H9 (cell line): ENCODE results near the gene KIAA1614. TPM values are rescaled to one million over a fixed set of nuclear protein-coding genes. Genes with fewer than 3 reads are reported as not detected.

Experiments used
- DNase-seq: peaks from one replicate; pipeline ENCODE4 v3.0.0-alpha.2; 2017
- H2AFZ ChIP-seq: one replicate; pipeline ENCODE4 v1.6.1; 2013; ENCODE audit warnings: mild to moderate bottlenecking, low read length, control low read depth, moderate library complexity
- H2AK5ac ChIP-seq: 2 replicates; pipeline ENCODE4 v1.6.1; 2013; ENCODE audit warnings: low read length, control low read depth, mixed read lengths; ENCODE audit not compliant: insufficient read length
- H2BK120ac ChIP-seq: one replicate; pipeline ENCODE4 v1.6.1; 2013; ENCODE audit warnings: low read depth, mild to moderate bottlenecking, low read length, control low read depth, inconsistent platforms; ENCODE audit not compliant: poor library complexity, severe bottlenecking
- H2BK12ac ChIP-seq: 2 replicates; pipeline ENCODE4 v1.6.1; 2013; ENCODE audit warnings: low read length, control low read depth, mixed read lengths, low read depth; ENCODE audit not compliant: insufficient read length
- H2BK15ac ChIP-seq: 2 replicates; pipeline ENCODE4 v1.6.1; 2013; ENCODE audit warnings: low read depth, low read length, control low read depth
- H2BK20ac ChIP-seq: one replicate; pipeline ENCODE4 v1.6.1; 2013; ENCODE audit warnings: low read depth, mild to moderate bottlenecking, low read length, control low read depth, inconsistent platforms; ENCODE audit not compliant: poor library complexity, severe bottlenecking
- H2BK5ac ChIP-seq: 2 replicates; pipeline ENCODE4 v1.6.1; 2013; ENCODE audit warnings: low read length, control low read depth, mixed read lengths; ENCODE audit not compliant: insufficient read length
- H3K14ac ChIP-seq: 2 replicates; pipeline ENCODE4 v1.6.1; 2013; ENCODE audit warnings: low read length, control low read depth; ENCODE audit not compliant: insufficient read depth
- H3K18ac ChIP-seq: 2 replicates; pipeline ENCODE4 v1.6.1; 2013; ENCODE audit warnings: low read depth, mild to moderate bottlenecking, mixed read lengths, low read length, control low read depth; ENCODE audit not compliant: insufficient read length
- H3K23ac ChIP-seq: 2 replicates; pipeline ENCODE4 v1.6.1; 2013; ENCODE audit warnings: low read length, control low read depth, mixed read lengths, low read depth; ENCODE audit not compliant: insufficient read length
- H3K23me2 ChIP-seq: 2 replicates; pipeline ENCODE4 v1.6.1; 2013; ENCODE audit warnings: low read depth, mild to moderate bottlenecking, mixed read lengths, low read length, control low read depth; ENCODE audit not compliant: insufficient read length, poor library complexity, severe bottlenecking
- H3K27ac ChIP-seq: 2 replicates; pipeline ENCODE4 v1.5.1; 2013; ENCODE audit warnings: low read length, control low read depth, mixed read lengths, low read depth; ENCODE audit not compliant: insufficient read length
- H3K27me3 ChIP-seq: 2 replicates; pipeline ENCODE4 v1.6.1; 2013; ENCODE audit warnings: low read length, control low read depth, inconsistent platforms; ENCODE audit not compliant: insufficient read depth
- H3K4ac ChIP-seq: 2 replicates; pipeline ENCODE4 v1.6.1; 2013; ENCODE audit warnings: low read depth, mild to moderate bottlenecking, control low read depth, inconsistent platforms, low read length, moderate library complexity
- H3K4me1 ChIP-seq: 2 replicates; pipeline ENCODE4 v1.6.1; 2013; ENCODE audit warnings: low read length, control low read depth, inconsistent platforms; ENCODE audit not compliant: insufficient read depth
- H3K4me2 ChIP-seq: 2 replicates; pipeline ENCODE4 v1.6.1; 2013; ENCODE audit warnings: low read length, control low read depth, mixed read lengths; ENCODE audit not compliant: insufficient read length, insufficient read depth
- H3K56ac ChIP-seq: 2 replicates; pipeline ENCODE4 v1.6.1; 2013; ENCODE audit warnings: low read depth, mild to moderate bottlenecking, mixed read lengths, low read length, control low read depth; ENCODE audit not compliant: insufficient read length
- H3K79me1 ChIP-seq: 2 replicates; pipeline ENCODE4 v1.6.1; 2013; ENCODE audit warnings: low read depth, mild to moderate bottlenecking, moderate library complexity, low read length, control low read depth, inconsistent platforms; ENCODE audit not compliant: insufficient read depth, poor library complexity, severe bottlenecking
- H3K79me2 ChIP-seq: 2 replicates; pipeline ENCODE4 v1.6.1; 2013; ENCODE audit warnings: low read length, control low read depth, inconsistent platforms; ENCODE audit not compliant: insufficient read depth
- H3K9ac ChIP-seq: 2 replicates; pipeline ENCODE4 v1.6.1; 2013; ENCODE audit warnings: low read length, control low read depth, mixed read lengths; ENCODE audit not compliant: insufficient read length; ENCODE audit errors: extremely low read depth
- H3K9me3 ChIP-seq: one replicate; pipeline ENCODE4 v1.6.1; 2013; ENCODE audit warnings: low read depth, low read length, inconsistent platforms; ENCODE audit not compliant: control insufficient read depth
- H3T11ph ChIP-seq: one replicate; pipeline ENCODE4 v1.6.1; 2013; ENCODE audit warnings: mild to moderate bottlenecking, low read length, control low read depth, inconsistent platforms
- H4K20me1 ChIP-seq: one replicate; pipeline ENCODE4 v1.6.1; 2013; ENCODE audit not compliant: control insufficient read depth, insufficient read length, insufficient read depth
- H4K5ac ChIP-seq: 2 replicates; pipeline ENCODE4 v1.6.1; 2013; ENCODE audit warnings: low read depth, mild to moderate bottlenecking, mixed read lengths, low read length, control low read depth; ENCODE audit not compliant: insufficient read length
- H4K8ac ChIP-seq: replicated peaks from 2 replicates; pipeline ENCODE4 v1.6.1; 2013; ENCODE audit warnings: low read length, control low read depth, mixed read lengths, low read depth; ENCODE audit not compliant: insufficient read length
- H4K91ac ChIP-seq: 2 replicates; pipeline ENCODE4 v1.6.1; 2013; ENCODE audit warnings: low read depth, mild to moderate bottlenecking, moderate library complexity, mixed read lengths, low read length, control low read depth; ENCODE audit not compliant: insufficient read length
- H3K27ac Mint-ChIP-seq, 3 experiments: 2 replicates in 2 of 3; 3 replicates in 1 of 3; pipeline ENCODE4 v1.8.0; 2020 to 2021; ENCODE audit warnings: mixed read lengths in 3 of 3, mild to moderate bottlenecking in 1 of 3, moderate library complexity in 1 of 3
- H3K27me3 Mint-ChIP-seq: 2 replicates; pipeline ENCODE4 v1.8.0; 2021; ENCODE audit warnings: low read depth, mild to moderate bottlenecking, moderate library complexity, mixed read lengths
- H3K36me3 Mint-ChIP-seq, 3 experiments: 2 replicates in 2 of 3; 3 replicates in 1 of 3; pipeline ENCODE4 v1.8.0; 2020 to 2021; ENCODE audit warnings: low read depth in 3 of 3, mixed read lengths in 3 of 3; ENCODE audit not compliant: insufficient read depth in 1 of 3
- H3K4me1 Mint-ChIP-seq, 2 experiments: 2 replicates each; pipeline ENCODE4 v1.8.0; 2020; ENCODE audit warnings: mixed read lengths in 2 of 2
- H3K4me3 Mint-ChIP-seq, 2 experiments: 2 replicates in 1 of 2; 3 replicates in 1 of 2; pipeline ENCODE4 v1.8.0; 2020 to 2021; ENCODE audit warnings: mild to moderate bottlenecking in 2 of 2, mixed read lengths in 2 of 2, moderate library complexity in 1 of 2
- H3K9me3 Mint-ChIP-seq, 2 experiments: 2 replicates in 1 of 2; 3 replicates in 1 of 2; pipeline ENCODE4 v1.8.0; 2020; ENCODE audit warnings: mild to moderate bottlenecking in 2 of 2, mixed read lengths in 2 of 2, moderate library complexity in 1 of 2
- WGBS: extraction: QIAGEN DNeasy Blood & Tissue Kit; methylation state at CpG from one replicate; pipeline ENCODE4 v1.1.7; 2013; ENCODE audit warnings: missing lambda C conversion rate, low lambda C conversion rate, mixed read lengths; ENCODE audit not compliant: insufficient read length; ENCODE audit errors: extremely low coverage; 5-methylcytosine and 5-hydroxymethylcytosine counted together
- total RNA-seq: library from RNA; stranded (reverse); gene quantifications from 2 replicates; pipeline ENCODE4 v1.2.1, GENCODE V29; 2021
- TF ChIP-seq, protein P1 (sequence below): fragments of 200-600 bp; sonication (generic); conservative IDR thresholded peaks from 3 replicates; pipeline ENCODE4 v1.8.0; 2021; ENCODE audit warnings: antibody characterized with exemption, mild to moderate bottlenecking

The KIAA1614 gene
- total RNA-seq, 1 experiment from 2014 or later = 1.3 TPM

DNA sequence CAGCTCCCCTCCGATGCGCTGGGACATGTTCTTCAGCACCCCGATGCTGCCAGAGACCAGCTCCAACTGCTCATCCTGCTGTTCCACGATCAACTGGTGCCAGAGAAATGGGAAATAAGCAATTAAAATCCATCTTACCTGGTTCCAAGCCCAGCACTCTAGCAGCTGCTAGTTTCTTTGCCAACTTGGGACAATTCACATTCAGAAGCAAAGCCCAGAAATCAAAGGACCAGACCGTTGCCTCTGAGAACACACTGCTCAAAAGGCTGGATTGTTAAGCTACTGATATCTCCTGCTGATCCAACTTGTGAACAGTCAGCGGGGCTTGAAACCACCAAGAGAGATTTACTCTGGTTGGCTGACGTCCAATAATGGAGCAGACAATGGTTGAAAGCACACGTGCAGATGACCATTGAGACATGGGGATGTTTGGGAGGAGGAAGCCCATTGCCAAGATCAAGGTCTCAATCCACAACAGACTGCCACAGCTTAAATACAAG is 75.6 kb downstream of the KIAA1614 start:
- no peak for DNase-seq
- TF ChIP-seq, protein P1, sequence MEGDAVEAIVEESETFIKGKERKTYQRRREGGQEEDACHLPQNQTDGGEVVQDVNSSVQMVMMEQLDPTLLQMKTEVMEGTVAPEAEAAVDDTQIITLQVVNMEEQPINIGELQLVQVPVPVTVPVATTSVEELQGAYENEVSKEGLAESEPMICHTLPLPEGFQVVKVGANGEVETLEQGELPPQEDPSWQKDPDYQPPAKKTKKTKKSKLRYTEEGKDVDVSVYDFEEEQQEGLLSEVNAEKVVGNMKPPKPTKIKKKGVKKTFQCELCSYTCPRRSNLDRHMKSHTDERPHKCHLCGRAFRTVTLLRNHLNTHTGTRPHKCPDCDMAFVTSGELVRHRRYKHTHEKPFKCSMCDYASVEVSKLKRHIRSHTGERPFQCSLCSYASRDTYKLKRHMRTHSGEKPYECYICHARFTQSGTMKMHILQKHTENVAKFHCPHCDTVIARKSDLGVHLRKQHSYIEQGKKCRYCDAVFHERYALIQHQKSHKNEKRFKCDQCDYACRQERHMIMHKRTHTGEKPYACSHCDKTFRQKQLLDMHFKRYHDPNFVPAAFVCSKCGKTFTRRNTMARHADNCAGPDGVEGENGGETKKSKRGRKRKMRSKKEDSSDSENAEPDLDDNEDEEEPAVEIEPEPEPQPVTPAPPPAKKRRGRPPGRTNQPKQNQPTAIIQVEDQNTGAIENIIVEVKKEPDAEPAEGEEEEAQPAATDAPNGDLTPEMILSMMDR = no peak
- H3K4ac ChIP-seq = no peak overlapping the region
- H3K9me3 Mint-ChIP-seq = no peaks in the 10 kb centered on the region
- no peaks in the 10 kb centered on the region for H3K27me3 Mint-ChIP-seq
- H3K4me1 ChIP-seq = no peaks in the 10 kb centered on the region
- no peaks in the 10 kb centered on the region for H3K79me2 ChIP-seq
- H3K79me1 ChIP-seq = no peaks in the 10 kb centered on the region
- H2AK5ac ChIP-seq = no peak overlapping the region
- H2BK15ac ChIP-seq = no peak overlapping the region
- no peak overlapping the region for H4K8ac ChIP-seq
- no peak overlapping the region for H2BK120ac ChIP-seq
- no peak overlapping the region for H3K4me2 ChIP-seq
- H4K20me1 ChIP-seq = no peaks in the 10 kb centered on the region
- H3K4me1 Mint-ChIP-seq = no peaks in the 10 kb centered on the region
- H3K9ac ChIP-seq = no peak overlapping the region
- H3K27me3 ChIP-seq = no peaks in the 10 kb centered on the region
- no peak overlapping the region for H2BK12ac ChIP-seq
- no peak overlapping the region for H2AFZ ChIP-seq
- no CpG with 5 or more reads among the region's 8 CpGs for WGBS
- no peak overlapping the region for H2BK20ac ChIP-seq
- H3K23me2 ChIP-seq = no peaks in the 10 kb centered on the region
- no peak overlapping the region for H3K27ac ChIP-seq
- no peak overlapping the region for H4K91ac ChIP-seq
- H2BK5ac ChIP-seq = no peak overlapping the region
- H4K5ac ChIP-seq = no peak overlapping the region
- no peak overlapping the region for H3K27ac Mint-ChIP-seq
- no peak overlapping the region for H3K56ac ChIP-seq
- H3K14ac ChIP-seq = no peak overlapping the region
- H3K4me3 Mint-ChIP-seq = no peak overlapping the region
- peaks cover 39 to 88% (median 82%) of the 10 kb centered on the region in 3 experiments for H3K36me3 Mint-ChIP-seq
- no peak overlapping the region for H3K18ac ChIP-seq
- no peaks in the 10 kb centered on the region for H3K9me3 ChIP-seq
- no peak overlapping the region for H3T11ph ChIP-seq
- no peak overlapping the region for H3K23ac ChIP-seq
